ENCODE measurements around the gene STARD5. TPM values are rescaled to one million over a fixed set of nuclear protein-coding genes. Genes with fewer than 3 reads are reported as not detected.

The STARD5 gene
- total RNA-seq, 1 experiment from 2014 or later: 1.9 TPM

- Mint-ChIP-seq H3K27ac (ENCODE audit: unreplicated experiment) (no peak overlapping the region), H3K4me1 (ENCODE audit: low read depth, unreplicated experiment) (no peaks in the 10 kb centered on the region), H3K27me3 (ENCODE audit: unreplicated experiment) (peaks cover 60% of the 10 kb centered on the region), H3K4me3 (ENCODE audit: low read depth, unreplicated experiment) (no peak overlapping the region), H3K9me3 (ENCODE audit: low read depth, unreplicated experiment) (no peaks in the 10 kb centered on the region), H3K36me3 (ENCODE audit: insufficient read depth, unreplicated experiment) (no peaks in the 10 kb centered on the region)
- no TSS peak for BruUV-seq (replicated peaks)
- CTCF ChIA-PET: no interaction called here
- intact Hi-C loops (cut with micrococcal nuclease; ENCODE audit: unreplicated experiment): loop anchor here (5.0 to 10.0 kb wide), 2 partner anchors 263 to 475 kb away; no protein-coding TSS in a partner anchor
- no peak for TF ChIP-seq CTCF (IDR thresholded peaks at IDR 0.05; ENCODE audit: unreplicated experiment)
- no peak for DNase-seq
These were observed 64.1 kb downstream of the STARD5 start for GRCh38 chr15:81259760-81260298.

Other genes starting within 250 kb of the STARD5 start
- gene CFAP161, start 189.9 kb downstream of the STARD5 start, total RNA-seq (2022): not detected in 2 replicates
- gene IL16, start 127.3 kb downstream of the STARD5 start, total RNA-seq (2022): not detected in 2 replicates
- not detected in 2 replicates for gene TMC3, start 50.1 kb upstream of the STARD5 start, total RNA-seq (2022)

Data from Calu3 (cell line).